22Rv1 (cell line): ENCODE data around the gene CTSF.

Experiments
- H3K27ac ChIP-seq: fragments of 450-650 bp; 2 replicates; pipeline ENCODE4 v1.5.1; 2017
- ZFX ChIP-seq: fragments of 450-650 bp; IDR thresholded peaks from 2 replicates; pipeline ENCODE4 v1.6.1; 2017; ENCODE audit warnings: antibody characterized with exemption, borderline replicate concordance
- TF ChIP-seq, protein P1 (sequence below): fragments of 450-650 bp; IDR thresholded peaks from 2 replicates; pipeline ENCODE4 v1.5.1; 2017; ENCODE audit warnings: mild to moderate bottlenecking

CTSF gene

DNA sequence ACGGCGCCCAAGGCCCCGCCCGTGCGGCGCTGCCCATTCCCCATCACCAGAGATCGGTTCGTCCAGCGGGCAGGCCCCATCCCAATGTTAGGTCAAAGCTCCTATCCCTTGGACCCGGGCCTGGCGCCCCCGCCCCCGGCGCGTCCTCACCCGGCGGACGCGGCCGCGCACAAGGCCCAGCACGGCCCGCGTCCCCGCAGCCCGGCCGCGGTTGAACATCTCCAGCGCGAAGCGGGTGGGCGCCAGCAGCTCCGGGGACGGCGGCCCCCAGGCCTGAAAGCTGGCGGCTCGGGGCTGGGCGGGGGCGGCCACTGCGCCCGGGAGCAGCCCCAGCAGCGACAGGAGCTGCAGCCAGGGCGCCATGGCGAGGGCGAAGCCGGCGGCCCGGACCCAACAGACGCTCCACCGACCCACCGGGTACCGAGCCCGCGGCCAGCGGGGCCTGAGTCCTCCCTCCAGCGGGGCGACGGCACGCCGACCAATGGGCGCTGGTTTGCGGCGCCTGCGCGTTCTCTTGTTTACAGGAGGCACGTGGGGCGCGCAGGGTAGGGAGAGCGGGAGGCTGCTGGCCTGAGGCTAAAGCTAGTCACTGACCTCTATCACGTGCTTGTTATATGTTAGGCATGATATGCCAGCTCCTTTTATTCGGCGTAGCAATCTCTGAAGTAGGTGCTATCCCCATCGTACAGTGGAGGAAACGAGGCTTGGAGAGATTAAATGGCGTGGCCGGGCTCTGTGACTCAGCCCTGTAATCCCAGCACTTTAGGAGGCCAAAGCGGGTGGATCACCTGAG, at the start of gene CTSF:
CTSF (minus strand) TSS at position 483 of the 793 bp plus-strand sequence; CDS start at position 363, 120 bp downstream.
- peak within 1 kb of the TSS; percentile 31 for H3K27ac ChIP-seq

DNA sequence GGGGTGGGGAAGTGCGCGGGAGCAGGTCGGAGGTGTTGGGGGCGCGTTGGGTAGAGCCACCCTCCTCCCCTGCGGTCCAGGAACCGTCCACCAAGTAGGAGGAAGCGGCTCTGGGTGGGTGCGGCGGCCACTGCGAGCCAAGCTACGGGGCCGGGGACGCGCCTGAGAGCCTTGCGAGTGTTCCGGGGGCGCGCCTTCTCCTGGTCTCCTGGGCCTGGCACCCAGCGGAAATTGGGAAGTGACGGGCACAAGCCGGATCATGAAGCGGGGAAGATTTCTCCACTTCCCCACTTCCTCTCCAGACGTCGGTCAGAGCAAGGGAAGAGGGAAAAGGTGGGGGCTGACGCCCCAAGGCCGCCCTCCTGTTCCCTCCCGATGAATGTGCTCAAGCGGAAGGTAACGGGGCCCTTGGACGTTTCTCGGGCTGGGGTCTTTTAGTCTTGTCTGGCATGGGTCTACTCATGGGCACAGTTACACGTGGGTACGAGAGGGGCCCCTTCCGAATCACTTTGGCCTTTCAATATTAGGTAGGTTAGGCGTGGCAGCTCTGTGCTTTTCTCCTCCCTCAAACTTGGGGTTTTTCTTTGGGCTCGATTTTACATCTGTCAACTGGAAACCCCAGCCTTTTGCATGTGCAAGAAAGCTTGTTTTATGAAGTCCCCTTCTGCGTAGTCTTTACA, 48.9 kb upstream of the CTSF start:
- TF ChIP-seq ZFX: no peak
- TF ChIP-seq, protein P1, sequence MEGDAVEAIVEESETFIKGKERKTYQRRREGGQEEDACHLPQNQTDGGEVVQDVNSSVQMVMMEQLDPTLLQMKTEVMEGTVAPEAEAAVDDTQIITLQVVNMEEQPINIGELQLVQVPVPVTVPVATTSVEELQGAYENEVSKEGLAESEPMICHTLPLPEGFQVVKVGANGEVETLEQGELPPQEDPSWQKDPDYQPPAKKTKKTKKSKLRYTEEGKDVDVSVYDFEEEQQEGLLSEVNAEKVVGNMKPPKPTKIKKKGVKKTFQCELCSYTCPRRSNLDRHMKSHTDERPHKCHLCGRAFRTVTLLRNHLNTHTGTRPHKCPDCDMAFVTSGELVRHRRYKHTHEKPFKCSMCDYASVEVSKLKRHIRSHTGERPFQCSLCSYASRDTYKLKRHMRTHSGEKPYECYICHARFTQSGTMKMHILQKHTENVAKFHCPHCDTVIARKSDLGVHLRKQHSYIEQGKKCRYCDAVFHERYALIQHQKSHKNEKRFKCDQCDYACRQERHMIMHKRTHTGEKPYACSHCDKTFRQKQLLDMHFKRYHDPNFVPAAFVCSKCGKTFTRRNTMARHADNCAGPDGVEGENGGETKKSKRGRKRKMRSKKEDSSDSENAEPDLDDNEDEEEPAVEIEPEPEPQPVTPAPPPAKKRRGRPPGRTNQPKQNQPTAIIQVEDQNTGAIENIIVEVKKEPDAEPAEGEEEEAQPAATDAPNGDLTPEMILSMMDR: no peak
- H3K27ac ChIP-seq: peak overlapping the region; percentile 97

More for the DNA sequence above, at the start of gene CTSF:
- no peak for TF ChIP-seq ZFX
- TF ChIP-seq, protein P1: no peak

DNA sequence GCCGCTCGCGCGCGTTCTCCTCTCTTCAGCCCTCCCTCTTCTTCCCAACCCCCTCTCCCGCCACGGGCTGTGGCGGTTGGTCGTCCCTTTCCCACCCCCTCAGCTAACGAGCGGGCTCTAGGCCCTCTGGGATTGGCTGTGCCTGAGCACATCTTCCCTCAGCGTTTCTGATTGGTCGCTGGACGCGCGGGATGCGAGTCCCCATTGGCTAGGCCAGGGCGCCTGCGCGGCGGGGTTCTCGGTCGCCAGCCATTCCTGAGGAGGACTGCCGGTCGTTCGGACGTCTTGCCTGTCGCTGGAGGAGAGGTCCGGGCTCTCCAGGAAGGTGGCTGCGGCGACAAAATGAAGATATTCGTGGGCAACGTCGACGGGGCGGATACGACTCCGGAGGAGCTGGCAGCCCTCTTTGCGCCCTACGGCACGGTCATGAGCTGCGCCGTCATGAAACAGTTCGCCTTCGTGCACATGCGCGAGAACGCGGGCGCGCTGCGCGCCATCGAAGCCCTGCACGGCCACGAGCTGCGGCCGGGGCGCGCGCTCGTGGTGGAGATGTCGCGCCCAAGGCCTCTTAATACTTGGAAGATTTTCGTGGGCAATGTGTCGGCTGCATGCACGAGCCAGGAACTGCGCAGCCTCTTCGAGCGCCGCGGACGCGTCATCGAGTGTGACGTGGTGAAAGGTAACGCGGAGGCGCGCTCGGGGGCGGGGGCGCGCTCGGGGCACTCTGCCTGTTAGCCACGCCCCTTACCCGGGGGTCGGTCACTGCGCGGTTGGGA, 48.2 kb upstream of the CTSF start, which contains the start of gene RBM14:
RBM14 (plus strand) TSS at position 252 of the 776 bp plus-strand sequence; CDS start at position 343, 91 bp downstream.
- peak within 1 kb of the TSS; percentile 97 for H3K27ac ChIP-seq
- TF ChIP-seq ZFX: no peak
- TF ChIP-seq, protein P1: no peak

DNA sequence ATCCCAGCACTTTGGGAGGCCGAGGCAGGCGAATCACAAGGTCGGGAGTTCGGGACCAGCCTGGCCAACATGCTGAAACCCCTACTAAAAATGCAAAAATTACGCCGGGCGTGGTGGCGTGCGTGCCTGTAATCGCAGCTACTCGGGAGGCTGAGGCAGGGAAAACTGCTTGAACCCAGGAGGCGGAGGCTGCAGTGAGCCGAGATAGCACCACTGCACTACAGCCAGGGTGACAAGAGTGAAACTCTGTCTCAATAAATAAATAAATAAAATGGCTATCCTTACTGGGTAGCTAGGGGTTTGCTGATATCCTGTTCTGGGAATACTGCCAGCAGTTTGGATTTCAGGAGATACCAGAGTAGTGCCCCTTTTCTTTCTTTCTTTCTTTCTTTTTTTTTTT, 45.7 kb upstream of the CTSF start:
- H3K27ac ChIP-seq: no peak overlapping the region
- TF ChIP-seq ZFX: no peak
- TF ChIP-seq, protein P1: no peak

DNA sequence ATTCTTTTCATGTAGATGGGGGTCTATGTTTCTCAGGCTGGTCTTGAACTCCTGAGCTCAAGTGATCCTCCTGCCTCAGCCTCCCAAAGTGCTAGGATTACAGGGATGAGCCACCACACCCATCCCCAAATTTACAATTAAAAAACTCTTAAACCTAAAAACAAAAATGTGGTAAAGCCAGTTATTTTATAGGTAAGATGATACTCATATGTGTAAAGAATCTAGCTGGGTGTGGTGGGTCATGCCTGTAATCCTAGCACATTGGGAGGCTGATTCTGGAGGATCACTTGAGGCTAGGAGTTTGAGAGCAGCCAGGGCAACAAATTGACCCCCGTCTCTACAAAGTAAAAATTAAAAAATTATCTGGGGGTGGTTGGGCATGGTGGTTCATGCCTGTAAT, 44.1 kb upstream of the CTSF start:
- no peak overlapping the region for H3K27ac ChIP-seq
- TF ChIP-seq, protein P1: no peak
- TF ChIP-seq ZFX: no peak

DNA sequence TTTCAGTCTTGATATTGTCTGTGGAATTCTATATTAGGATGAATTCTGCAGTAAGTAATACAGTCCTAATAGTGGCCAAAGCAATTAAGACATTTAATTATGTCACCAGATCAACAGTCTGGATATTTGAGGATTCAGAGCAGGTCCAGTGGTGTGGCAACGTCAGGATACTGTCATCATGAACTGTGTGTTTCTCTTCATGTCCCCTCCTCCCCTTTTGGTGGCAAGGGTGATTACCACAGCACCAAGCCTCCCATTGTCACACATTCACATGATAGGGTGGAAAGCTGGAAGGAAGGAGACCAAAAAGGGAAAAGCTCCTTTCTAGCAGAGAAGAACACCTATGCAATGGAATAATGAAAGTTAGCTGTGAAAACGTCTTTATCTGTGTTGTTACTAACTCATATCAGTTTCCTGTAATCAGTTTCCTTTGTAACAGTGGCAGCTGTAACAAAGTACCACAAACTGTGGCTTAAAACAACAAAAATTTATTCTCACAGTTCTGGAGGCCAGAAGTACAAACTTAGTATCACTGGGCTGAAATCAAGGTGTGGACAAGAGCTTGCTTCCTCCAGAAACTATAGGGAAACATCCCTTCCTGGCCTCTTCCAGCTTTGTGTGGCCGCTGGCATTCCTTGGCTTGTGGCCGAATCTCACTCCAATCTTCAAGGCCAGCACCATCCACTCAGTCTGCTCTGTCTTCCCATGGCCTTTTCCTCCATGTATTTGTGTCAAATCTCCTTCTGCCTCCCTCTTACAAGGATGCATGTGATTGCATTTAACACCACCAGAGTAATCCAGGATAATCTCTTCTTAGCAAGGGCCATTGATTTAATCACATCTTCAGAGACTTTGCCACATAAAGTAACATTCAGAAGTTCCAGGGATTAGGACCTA, 41.6 kb upstream of the CTSF start:
- no peak overlapping the region for H3K27ac ChIP-seq
- TF ChIP-seq ZFX: no peak
- TF ChIP-seq, protein P1: no peak
